Peyer's patch (tissue), 4 donors: ENCODE results near the gene CST2.

Experiments
- POLR2A ChIP-seq, 2 donors: fragments of 450-650 bp; IDR thresholded peaks; one replicate each; pipeline ENCODE4 v1.5.1; 2017; ENCODE audit warnings: antibody characterized with exemption in 2 of 2, mild to moderate bottlenecking in 2 of 2, moderate library complexity in 2 of 2
- TF ChIP-seq, protein P1 (sequence below), 6 experiments: fragments of 450-650 bp in 4 of 6; fragments of 200-600 bp in 2 of 6; sonication (generic) in 1 of 6; IDR thresholded peaks; one replicate each; pipeline ENCODE4 v1.5.1; 2017 to 2019; ENCODE audit warnings: antibody characterized with exemption in 6 of 6, mild to moderate bottlenecking in 3 of 6, moderate library complexity in 1 of 6

GRCh38 chr20:23856226-23856625 is 29.7 kb upstream of the CST2 start:
- TF ChIP-seq POLR2A (IDR thresholded peaks at IDR 0.05) = no peak
- TF ChIP-seq, protein P1, sequence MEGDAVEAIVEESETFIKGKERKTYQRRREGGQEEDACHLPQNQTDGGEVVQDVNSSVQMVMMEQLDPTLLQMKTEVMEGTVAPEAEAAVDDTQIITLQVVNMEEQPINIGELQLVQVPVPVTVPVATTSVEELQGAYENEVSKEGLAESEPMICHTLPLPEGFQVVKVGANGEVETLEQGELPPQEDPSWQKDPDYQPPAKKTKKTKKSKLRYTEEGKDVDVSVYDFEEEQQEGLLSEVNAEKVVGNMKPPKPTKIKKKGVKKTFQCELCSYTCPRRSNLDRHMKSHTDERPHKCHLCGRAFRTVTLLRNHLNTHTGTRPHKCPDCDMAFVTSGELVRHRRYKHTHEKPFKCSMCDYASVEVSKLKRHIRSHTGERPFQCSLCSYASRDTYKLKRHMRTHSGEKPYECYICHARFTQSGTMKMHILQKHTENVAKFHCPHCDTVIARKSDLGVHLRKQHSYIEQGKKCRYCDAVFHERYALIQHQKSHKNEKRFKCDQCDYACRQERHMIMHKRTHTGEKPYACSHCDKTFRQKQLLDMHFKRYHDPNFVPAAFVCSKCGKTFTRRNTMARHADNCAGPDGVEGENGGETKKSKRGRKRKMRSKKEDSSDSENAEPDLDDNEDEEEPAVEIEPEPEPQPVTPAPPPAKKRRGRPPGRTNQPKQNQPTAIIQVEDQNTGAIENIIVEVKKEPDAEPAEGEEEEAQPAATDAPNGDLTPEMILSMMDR (IDR thresholded peaks at IDR 0.05) = no peak
